COLO668 (cell line): ENCODE data around the gene PARD3B.

Source experiments
- DNase-seq: peaks from one replicate; lab custom pipeline; 2025; ENCODE audit not compliant: unreplicated experiment; lab: John Stamatoyannopoulos, UW

PARD3B gene

GRCh38 chr2:204687776-204688175, 142.5 kb downstream of the PARD3B start:
- DNase-seq = no peak

GRCh38 chr2:204691911-204692510, 146.7 kb downstream of the PARD3B start:
- DNase-seq = no peak

- DNase-seq = no peak
These were observed 147.5 kb downstream of the PARD3B start for GRCh38 chr2:204692790-204693189.

GRCh38 chr2:204693262-204693661, 148.0 kb downstream of the PARD3B start:
- no peak for DNase-seq

- DNase-seq = no peak
These were observed 150.2 kb downstream of the PARD3B start for GRCh38 chr2:204695506-204695905.

GRCh38 chr2:204696124-204696523, 150.8 kb downstream of the PARD3B start:
- DNase-seq = no peak

DNA sequence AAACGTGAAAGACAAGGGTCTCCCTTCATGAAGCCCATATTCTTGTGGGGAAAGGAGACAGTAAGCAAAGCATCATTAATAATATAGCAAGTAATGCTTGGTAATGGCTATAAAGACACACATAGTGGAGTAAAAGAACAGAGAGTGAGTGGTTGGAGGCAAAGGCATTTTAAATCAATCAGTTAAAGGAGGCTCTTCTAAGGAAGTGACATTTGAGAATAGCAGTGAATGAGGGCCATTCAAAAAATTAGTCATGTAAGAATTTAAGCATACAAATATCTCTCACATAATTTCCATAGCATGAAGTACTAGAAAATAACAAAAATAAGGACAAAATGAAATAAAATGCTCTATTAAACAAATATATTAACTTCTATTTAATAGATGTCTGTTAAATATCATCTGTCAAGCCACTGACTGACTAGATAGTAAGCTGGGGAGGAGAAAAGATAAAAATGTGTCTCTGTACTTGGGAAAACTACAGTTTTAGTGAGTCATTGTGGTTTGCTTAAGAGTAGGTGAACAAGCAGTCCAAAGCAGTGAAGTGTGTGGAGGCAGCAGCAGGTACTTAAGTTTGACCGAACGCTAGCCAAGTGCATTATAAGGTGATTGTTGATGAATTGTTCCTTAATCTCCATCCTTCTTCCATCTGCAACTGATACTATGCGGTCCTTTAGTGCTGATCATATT, 160.1 kb downstream of the PARD3B start:
- no peak for DNase-seq

DNA sequence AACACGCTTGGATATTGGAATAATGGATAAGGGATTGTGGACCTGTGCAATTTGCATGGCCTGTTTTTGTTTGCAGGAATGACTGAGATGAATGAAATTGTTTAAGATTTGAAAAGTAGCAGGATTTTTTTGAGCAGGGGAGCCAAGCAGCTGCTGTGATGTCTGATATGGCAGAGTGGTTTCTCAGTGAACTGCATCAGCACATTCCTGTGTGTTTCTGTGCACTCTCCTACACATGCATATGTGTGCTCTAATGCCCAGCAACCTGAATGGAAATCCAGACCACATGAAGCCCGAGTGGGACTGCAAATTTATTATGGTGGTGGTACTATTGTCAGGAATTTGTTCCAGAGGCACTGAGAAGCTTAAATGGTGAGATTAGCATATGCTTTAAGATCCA, 161.7 kb downstream of the PARD3B start:
- no peak for DNase-seq

DNA sequence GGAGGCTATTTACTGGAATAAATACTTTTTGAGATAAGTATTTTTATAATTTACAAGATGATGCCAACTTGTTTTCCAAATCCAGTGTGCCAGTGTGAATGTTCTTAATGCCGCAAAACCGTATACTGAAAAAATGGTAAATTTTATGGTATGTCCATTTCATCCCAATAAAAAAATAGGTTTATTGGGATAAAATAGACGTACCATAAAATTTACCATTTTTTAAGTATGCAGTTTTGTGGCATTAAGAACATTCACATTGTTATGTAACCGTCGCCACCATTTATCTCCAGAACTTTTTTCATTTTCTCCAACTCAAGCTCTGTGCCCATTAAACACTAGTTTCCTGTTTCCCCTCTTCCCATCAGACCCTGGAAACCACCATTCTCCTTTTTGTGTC, 167.9 kb downstream of the PARD3B start:
- no peak for DNase-seq

DNA sequence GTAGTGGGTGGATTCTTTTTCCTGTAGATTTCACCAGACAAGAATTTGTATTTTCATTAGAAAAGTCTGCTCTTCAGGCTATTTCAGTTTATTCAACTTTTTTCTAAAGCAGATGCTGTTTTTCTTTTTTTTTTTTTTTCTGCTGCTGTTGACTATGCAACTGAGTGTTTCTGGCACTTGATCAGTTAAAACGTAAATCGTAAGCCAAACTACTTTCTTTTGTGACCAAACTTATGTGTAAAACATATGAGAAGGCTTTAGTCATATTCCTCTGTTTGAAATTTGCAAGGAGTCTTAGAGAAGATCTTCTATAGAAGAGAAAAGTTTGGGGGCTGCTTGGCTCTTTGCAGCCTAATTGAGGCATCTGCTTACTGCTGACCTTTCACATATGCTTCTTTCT, 170.1 kb downstream of the PARD3B start:
- DNase-seq = no peak

- DNase-seq = no peak
These were observed 172.3 kb downstream of the PARD3B start for GRCh38 chr2:204717591-204717990.

- DNase-seq = no peak
These were observed 173.3 kb downstream of the PARD3B start for GRCh38 chr2:204718607-204719006.

DNA sequence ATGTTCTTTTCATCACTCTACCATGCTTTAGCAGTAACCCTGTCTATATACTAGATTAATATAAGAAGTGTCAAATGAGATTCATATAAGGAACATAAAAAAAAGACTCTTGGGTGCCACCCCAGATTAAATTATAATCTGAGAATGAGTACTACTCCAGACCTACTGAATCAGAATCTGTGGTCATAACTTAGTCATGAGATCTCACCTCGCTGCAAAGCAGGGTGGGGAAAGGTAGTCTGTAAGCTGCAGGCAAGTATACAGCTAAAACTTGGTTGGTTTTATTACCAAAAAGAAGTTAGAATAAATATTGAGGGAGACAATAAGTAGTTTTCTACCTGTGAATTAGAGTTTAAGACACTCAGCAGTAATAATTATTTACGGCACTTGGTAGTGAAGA, 175.6 kb downstream of the PARD3B start:
- DNase-seq = no peak

GRCh38 chr2:204722207-204722606, 176.9 kb downstream of the PARD3B start:
- no peak for DNase-seq

DNA sequence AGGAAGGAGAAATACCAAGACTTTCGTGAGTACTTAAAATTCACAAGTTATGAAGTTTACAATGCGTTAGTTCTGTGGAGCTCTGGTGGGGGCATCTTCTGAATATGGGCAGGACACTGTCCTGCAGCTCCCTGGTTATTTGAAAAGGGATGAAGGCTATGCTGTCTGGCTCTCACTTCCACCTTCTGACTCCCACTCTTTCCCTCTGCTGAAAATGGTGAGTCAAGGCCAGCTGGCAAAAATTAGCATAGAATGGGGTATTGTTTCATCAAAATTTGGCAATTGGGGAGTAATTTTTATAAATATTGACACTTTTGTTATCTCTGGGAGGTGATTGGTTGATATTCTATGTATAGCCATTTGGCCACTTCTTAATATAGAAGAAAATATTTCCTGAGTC, 177.4 kb downstream of the PARD3B start:
- DNase-seq = no peak

DNA sequence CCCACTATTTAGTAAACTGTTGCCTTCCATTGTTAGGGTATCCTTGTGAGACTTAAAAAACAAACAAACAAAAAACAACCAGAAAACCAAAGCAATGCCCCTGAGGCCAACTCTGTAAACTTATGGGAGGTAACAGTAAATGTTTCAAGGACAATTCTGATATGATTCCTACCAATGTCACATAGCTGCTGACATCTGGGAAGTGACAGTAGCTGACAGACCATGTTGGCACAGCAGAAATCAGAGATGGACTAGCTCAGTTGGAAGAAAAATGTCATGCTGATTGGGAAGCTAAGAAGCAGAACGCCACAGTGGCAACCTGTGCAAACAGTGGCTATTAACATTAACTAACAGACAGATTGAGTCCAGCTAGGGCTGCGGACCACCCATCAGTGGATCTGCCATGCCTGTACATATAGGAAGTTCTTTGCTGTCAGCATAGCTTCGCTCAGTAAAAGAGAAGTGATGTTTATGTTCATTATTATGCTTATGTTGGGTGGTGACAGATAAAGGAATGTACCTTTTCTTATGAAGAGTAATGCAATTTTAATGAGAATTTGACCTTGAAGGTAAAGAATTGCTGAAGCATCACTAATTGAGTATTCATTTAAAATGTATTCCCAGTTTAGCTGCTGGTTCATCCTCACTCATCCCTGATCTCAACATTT, 180.6 kb downstream of the PARD3B start:
- DNase-seq = no peak

DNA sequence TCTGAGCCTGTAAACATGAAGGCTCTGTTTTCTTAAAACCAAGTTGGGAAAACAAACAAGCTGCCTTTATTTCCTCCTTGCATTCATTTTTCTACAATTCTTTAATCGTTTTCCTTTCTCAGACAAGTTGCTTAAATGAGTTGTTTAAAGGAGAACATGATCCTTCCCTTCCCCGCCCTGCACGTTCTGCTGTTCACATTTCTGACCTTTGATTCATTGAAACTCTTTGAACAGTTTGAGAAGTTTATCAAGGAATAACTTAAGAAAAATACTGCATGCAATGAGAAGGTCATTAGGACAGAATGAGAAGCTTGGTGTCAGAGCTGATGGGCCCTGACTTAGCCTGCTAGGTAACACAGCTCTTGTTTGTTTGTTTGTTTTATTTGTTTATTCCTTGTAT, 181.6 kb downstream of the PARD3B start:
- DNase-seq = no peak

- no peak for DNase-seq
These were observed 182.1 kb downstream of the PARD3B start for GRCh38 chr2:204727368-204727767.

- no peak for DNase-seq
These were observed 185.3 kb downstream of the PARD3B start for GRCh38 chr2:204730603-204731002.

DNA sequence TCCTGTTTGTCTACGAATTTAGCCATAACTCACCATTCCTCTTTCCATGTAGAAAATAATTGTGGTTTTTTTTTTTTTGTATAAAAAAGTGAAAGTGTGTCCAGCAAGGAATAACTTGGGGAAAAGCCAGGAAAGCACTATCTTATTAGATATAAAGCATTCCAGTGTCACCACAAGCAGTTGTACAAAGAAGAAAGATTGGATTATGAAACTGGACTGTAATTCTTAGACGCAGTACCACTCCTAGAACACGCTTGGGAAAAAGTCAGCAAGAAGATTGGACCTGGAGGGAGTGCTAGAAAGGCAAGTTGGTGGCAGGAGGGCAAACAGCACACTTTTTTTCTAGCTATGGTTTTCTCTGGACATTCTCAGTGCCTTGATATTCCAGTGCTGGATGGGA, 186.7 kb downstream of the PARD3B start:
- DNase-seq = no peak

DNA sequence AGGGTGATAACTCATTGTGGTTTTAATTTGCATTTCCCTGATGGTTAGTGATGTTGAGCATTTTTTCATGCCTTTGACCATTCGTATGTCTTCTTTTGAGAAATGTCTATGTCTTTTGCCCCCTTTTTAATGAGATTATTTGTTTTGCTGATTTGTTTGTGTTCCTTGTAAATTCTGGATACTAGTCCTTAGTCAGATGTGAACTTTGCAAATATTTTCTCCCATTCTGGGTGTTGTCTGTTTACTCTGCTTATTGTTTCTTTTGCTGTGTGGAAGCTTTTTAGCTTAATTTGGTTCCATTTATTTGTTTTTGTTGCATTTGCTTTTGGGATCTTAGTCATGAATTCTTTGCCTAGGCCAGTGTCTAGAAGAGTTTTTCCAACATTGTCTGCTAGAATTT, 192.0 kb downstream of the PARD3B start:
- DNase-seq = no peak

DNA sequence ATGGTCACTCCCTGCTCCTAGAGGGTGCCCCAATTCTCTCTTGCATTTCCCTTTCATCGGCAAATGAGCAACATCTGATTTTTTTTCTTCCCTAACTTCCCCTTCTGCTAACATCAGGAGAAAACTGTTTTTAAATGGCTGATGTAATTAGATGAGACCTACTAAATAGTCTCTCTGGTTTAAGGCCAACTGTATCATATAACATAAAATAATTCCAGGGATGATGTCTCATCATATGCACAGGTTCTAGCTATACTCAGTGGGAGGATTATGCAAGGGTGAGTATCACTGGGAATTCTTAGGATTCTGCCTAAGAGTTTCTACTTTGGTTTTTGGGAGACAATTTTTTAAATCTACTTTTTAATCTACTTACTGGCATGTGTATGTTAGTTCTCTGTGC, 193.4 kb downstream of the PARD3B start:
- no peak for DNase-seq
